SIG-M5 (cell line): ENCODE data around the gene FADD.
"Not testable (repeated sequence)": the region's sequence is repeated elsewhere in the genome, so short reads cannot be mapped to it uniquely, and the experiment has no call there.

Source experiments
- DNase-seq: peaks from one replicate; lab custom pipeline; 2025; lab: John Stamatoyannopoulos, UW

FADD gene

GRCh38 chr11:70205049-70205725 lies 2.1 kb downstream of the FADD start:
- DNase-seq: no peak

DNA sequence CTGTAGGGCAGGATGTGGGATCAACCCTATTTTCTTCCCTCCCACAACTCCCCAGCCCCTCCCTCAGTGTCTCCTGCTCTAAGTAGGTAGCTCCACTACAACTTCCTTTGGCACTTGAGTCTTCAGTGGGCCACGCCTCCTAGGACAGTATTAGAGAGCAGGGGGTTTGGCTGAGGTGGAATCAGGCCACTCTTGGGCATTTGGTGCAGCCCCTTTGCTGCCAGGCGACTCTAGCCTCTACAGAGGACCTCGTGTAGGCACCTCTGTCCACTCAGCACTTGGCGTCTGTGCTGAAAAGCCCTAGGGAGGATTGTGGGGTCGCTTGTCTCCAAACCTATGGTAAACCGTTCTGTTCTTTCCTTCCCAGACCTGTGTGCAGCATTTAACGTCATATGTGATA lies 2.7 kb downstream of the FADD start:
- DNase-seq: no peak

GRCh38 chr11:70206226-70206981 lies 3.3 kb downstream of the FADD start:
- DNase-seq: no peak

GRCh38 chr11:70206982-70207376 lies 3.9 kb downstream of the FADD start:
- DNase-seq: no peak

GRCh38 chr11:70207531-70208131 lies 4.5 kb downstream of the FADD start:
- no peak for DNase-seq

DNA sequence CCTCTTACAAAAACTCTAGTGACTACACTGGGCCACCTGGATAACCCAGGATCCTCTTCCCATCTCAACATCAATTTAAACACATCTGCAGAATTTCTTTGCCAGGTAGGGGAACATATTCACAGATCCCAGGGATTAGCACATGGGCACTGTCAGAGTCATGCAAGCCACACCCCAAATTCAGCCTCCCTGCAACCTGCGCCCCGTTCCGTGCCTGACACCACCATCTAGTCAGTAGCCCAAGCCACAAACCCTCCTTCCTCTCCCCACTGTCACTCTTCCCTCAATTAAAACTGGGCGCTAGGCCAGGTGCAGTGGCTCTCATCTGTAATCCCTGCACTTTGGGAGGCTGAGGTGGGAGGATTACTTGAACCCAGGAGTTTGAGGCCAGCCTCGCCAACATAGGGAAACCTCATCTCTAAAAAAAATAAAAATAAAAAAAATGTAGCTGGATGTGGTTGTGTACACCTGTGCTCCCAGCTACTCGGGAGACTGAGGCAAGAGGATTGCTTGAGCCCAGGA lies 6.4 kb downstream of the FADD start:
- no peak for DNase-seq

DNA sequence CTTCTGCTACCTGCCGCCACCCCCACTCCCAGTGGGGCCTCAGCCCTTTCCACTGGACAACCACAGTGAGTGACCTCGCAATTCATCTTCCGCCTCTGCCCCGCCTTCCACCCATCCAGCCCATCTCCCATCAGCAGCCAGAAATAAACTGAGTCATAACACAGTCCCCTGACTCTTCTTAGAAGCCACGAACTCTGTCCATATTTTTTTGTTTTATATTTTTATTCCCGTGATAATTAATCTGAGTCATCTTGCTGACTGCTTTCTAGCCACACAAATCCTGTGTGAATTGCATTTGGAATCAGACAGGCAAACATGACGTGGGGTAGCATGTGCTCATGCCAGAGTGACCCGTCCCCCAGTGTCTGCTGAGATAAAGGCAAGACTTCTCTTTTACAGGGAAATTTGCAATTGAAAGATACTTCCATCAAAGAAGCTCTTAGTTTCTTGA lies 7.0 kb downstream of the FADD start:
- DNase-seq: no peak

GRCh38 chr11:70210530-70210929 lies 7.4 kb downstream of the FADD start:
- DNase-seq: no peak

DNA sequence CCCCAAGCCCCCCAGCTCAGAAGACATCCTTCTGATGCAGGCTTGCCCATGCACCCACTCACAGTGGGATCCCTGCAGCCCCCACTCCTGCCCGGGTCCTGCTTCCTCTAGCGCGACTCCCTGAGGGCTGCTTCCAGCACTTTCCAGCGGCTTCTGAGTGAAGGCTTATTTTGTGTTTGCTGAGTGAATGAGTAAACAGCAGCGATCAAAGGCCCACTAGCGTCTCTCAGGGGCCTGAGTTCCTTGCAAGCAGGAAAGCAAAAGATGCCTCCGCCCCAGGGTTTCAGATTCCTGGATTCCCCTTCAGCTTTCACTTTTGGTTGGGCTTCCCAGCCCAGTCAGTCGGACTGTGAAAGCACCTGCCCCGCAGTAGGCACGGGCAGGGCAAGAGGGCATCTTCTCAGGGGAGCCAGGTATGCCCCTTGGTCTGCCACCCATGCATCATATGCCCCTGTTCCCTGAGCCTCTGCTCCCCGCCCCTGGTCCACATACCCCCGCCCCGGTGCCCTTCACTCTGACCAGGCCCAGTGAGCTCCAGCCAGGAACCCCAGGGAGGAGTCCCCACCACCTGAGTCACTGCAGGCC lies 9.2 kb downstream of the FADD start:
- DNase-seq: no peak

DNA sequence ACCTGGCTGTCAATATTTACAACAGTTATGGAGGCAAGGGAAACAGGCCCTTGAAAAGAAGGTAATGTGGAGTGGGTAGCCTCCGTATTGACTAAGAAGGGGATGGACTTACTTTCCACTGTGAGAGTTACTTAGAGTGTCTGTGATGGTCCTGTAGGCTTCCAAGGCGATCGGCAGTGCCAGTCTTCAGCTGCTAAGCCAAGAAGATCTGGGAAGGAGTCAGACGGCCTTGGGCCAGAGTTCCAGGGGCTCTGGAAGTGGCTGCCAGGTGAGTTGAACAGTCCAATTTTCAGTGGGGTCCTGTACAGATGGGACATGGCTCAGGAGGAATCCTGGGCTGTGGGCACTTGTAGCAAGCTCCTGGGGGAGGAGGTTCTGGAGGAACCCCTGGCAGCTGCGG lies 14.3 kb downstream of the FADD start:
- not testable (repeated sequence) for DNase-seq

DNA sequence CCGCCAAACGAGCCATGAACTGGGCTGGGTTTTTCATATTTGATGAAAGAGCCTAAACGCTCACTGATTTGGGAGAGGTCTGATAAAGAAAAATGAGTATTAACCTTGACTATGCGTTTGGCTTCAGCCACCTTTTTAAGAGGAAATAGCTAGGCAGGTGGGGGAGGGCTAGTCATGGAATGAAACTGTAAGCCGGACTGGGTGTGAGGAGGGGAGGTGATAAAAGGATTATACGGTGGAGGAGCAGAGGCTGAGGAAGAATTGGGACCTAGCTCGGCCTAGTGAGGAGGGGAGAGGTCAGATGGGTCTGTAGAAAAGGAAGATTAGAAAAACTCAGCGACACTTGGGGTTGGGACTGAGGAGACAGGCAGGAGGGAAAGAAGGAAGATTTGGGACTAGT lies 15.0 kb downstream of the FADD start:
- not testable (repeated sequence) for DNase-seq

GRCh38 chr11:70220136-70220535 lies 17.0 kb downstream of the FADD start:
- no peak for DNase-seq

DNA sequence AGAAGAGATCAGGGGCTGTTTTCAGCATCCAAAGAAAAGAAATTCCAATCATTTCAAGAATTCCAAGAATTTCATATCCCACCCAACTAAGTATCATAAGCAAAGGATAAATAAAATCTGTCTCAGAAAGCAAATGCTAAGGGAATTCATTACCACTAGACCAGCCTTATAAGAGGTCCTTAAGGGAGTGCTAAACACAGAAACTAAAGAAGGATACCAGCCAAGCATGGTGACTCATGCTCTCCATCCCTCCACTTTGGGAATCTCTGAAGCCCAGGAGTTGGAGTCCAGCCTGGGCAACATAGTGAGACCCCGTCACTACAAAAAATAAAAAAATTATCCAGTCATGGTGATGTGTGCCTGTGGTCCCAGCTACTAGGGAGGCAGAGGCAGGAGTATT lies 17.8 kb downstream of the FADD start:
- DNase-seq: no peak

DNA sequence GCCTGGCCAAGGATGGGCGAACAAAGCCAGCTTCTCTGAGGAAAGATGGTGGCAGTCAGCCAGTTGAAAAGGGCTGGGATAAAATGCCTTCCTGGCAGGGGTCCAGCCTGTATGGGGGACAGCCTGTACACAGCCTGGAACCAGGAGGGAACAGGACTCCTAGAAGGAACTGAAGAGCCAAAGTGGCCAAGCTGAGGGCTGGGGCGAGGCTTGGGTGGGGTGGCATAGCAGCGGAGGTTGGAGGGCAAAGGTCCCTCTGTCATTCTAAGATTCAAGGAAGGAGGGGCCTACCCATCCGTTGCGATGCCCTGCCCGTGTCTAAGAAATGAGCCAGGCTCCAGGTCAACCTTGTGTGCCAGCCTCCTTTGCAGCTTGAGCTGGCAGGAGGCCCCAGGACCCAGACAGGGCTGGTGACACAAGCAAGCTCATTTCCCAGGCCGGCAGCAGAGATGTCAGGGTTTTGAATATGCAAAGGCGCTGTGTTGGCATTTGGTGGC lies 22.6 kb downstream of the FADD start:
- no peak for DNase-seq

DNA sequence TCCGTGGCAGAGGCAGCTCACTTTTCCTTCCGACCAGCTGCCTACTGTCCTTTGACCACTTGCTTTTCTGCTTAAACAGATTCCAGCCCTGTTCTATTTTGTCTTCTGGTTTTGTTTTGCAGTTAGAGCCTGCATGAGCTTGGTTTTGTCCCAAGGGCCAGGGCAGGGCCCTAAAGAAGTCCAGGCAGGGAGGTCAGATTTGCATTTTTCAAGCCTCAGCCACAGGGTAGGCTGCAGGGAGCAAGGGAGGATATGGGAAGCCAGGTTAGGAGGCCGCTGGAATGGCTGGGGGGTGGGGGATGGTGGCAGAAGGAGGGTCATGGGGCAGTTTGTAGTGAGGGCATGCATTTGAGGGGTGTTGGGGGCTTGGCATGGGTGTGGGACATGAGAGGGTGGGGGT lies 23.1 kb downstream of the FADD start:
- no peak for DNase-seq

GRCh38 chr11:70226967-70227366 lies 23.9 kb downstream of the FADD start:
- DNase-seq: no peak

DNA sequence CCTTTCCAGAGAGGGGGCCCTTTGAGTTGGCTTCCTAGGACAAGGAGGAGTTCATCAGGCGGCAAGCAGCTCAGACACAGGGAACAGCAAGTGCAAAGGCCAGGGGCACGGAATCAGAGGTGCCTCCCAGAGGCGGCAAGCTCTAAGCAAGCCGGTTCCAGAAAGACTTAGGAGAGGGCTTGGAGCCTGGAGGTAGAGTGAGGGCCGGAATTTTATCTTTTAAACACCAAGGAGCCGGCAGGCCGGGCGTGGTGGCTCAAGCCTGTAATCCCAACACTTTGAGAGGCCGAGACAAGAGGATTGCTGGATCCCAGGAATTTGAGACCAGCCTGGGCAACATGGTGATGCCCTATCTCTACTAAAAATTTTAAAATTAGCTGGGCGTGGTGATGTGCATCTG lies 26.6 kb downstream of the FADD start:
- DNase-seq: no peak

DNA sequence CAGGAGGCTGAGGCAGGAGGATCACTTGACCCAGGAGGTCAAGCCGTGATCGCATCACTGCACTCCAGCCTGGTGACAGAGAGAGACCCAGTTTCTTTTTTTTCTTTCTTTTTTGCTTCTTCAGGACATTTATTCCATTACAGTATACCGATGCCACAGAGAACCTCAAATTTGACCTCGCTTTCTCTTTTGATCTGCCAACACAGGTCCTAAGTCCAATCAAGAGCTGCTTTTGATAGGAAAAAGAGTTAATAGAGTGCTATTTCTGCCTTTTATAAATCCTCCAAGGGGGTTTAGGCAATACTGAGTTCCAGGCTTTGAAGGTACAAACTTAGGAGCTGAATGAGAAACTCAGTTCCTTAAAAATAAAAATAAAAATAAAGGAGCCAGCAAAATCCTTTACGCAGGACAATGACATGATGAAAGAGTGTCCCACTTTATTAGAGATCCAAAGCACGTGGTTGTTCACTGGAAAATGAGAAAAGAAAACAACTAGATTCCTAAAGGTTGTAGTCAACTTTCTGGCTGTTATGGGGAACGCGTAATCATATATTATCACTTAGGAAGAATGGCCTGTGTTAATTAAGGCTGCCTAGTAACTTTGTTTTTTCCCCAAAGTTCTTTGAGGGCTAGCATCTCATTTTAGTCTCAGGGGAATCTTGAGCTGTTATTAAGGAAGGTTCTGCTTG lies 27.2 kb downstream of the FADD start:
- DNase-seq: no peak

DNA sequence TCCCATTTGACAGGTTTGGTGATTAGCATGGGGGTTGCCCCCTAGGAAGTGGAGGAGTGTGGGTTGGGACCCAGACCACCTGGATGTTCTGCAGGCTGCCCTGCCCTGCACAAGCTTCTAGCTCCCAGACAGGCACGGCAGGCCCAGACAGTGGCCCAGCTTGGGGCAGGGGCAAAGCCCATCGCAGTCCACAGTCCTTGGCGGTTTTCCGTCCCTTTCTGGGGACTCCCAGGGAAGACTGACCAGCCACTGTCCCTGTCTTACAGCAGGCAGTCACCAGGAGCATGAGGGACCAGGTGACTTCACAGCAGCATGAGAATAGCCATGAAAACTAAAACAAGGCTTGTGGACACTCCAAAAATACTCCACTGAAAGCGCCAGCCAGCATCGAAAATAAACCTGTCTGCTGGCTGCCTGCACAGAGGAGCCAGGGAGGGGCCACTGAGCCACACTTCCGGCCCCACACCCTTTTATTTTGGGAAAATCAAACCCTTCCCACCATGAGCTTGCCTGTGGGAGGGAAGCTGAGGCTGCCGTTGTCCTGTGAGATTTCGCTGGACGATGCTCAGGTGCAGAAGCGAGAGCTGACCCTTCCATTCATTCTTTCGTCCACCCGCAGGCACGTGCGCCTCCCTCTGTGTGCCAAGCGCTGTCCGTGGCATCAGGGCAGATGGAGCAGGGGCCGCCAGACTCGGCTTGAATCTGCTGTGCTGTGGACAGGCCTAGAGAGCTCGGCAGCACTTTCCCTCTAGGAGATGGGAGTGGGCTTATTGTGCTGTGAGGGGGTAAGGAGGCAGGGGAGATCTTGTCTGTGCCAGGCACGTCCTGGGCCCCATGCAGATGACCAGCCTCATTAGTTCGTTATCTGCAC lies 28.0 kb downstream of the FADD start:
- no peak for DNase-seq

DNA sequence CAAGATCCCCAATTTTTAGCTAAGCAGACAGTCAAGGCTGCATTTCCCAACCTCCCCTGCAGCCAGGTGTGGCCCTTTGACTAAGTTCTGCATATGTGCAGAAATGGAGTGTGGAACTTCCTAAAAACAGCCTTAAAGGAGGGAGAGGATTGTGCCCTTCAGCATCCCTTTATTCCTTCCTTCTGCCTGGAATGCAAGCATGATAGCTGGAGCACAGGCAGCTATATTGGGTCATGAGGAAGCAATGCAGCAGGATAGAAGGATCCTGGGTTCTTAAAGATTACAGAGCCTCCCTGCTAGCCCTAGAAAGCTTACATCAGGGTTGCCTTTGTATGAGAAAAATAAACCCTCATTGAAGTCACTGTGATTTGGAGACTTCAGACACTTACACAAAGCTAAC lies 29.9 kb downstream of the FADD start:
- no peak for DNase-seq

GRCh38 chr11:70233511-70233934 lies 30.4 kb downstream of the FADD start:
- DNase-seq: no peak
